NB4 (cell line): ENCODE results near the gene PLXDC1.

Experiments used
- POLR2A ChIP-seq: IDR thresholded peaks from 2 replicates; pipeline ENCODE4 v1.6.1; 2011; ENCODE audit warnings: mild to moderate bottlenecking; ENCODE audit not compliant: insufficient read length; ENCODE audit errors: extremely low read depth
- TF ChIP-seq, protein P1 (sequence below): IDR thresholded peaks from one replicate; pipeline ENCODE4 v1.5.1; 2012; ENCODE audit warnings: low read depth, low read length

DNA sequence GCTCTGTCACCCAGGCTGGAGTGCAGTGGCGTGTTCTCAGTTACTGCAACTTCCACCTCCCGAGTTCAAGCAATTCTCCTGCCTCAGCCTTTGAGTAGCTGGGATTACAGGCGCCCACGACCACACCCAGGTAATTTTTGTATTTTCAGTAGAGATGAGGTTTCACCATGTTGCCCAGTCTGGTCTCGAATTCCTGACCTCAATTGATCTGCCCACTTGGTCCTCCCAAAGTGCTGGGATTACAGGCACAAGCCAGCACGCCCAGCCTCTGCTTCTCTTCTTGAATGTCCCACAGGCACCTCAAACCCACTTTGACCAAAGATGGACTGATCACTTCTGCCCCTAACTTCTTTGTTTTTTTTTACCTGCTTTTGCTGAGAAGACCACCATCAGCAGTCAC lies 19.1 kb upstream of the PLXDC1 start:
- TF ChIP-seq POLR2A, result no peak
- TF ChIP-seq, protein P1, sequence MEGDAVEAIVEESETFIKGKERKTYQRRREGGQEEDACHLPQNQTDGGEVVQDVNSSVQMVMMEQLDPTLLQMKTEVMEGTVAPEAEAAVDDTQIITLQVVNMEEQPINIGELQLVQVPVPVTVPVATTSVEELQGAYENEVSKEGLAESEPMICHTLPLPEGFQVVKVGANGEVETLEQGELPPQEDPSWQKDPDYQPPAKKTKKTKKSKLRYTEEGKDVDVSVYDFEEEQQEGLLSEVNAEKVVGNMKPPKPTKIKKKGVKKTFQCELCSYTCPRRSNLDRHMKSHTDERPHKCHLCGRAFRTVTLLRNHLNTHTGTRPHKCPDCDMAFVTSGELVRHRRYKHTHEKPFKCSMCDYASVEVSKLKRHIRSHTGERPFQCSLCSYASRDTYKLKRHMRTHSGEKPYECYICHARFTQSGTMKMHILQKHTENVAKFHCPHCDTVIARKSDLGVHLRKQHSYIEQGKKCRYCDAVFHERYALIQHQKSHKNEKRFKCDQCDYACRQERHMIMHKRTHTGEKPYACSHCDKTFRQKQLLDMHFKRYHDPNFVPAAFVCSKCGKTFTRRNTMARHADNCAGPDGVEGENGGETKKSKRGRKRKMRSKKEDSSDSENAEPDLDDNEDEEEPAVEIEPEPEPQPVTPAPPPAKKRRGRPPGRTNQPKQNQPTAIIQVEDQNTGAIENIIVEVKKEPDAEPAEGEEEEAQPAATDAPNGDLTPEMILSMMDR, result no peak
